Measurements from ENCODE around the gene CRMP1. TPM values are rescaled to one million over a fixed set of nuclear protein-coding genes. Genes with fewer than 3 reads are reported as not detected.

CRMP1 gene
- polyA plus RNA-seq, 1 donor (not counting 4 experiments of a cell fraction or from before 2014, with no cell fraction given): 0.03 TPM

DNA sequence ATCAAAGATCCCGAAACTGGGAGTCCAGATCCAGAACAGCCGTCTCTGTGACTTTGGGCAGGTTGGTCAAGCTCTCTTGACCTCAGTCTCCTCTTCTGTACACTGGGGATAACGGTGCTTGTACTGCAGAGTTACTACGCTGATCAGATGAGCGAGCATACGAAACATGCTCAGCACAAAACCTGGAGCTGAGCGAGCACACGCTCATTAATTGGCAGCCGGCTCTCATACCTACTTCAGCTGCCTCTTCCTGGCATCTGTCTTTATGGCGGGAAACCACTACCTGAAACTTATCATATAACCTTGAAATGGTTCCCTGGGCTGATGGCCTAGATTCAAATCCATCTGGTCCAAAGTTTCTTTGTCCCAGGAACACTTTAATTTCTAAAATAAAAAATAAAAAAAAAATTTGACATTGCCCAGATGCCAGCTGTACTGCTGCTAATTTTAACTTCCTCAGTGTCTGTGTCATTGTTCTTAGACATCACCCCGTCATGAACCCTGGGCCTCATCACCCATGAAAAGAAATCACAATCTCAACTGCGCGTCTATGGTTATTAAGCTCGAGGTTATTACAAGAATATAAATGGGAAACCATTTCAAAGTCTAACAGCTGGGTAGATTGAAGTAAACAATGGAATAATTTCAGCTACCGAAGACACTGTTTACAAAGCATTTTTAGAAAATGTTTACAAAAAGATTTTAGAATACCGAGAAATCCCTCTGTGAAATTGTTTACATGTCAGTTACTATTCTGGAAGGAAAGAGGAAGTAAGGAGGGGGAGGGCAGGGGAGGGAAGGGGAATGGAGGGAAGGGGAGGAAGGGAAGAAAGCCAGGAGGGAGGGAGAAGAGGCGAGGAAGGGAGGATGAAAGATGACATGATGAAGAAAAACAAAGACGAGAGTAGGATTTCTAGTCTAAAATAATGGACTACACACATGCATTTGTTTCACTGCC lies 49.0 kb downstream of the CRMP1 start:
- H3K27me3 ChIP-seq (ENCODE audit: control insufficient read depth, extremely low read depth, insufficient read depth, low read length): no peaks in the 10 kb centered on the region
- H3K9me1 ChIP-seq (ENCODE audit: control insufficient read depth, extremely low read depth, insufficient read depth, low read length): no peaks in the 10 kb centered on the region
- H2AFZ ChIP-seq (ENCODE audit: control insufficient read depth, low read length): no peak overlapping the region
- DNase-seq (ENCODE audit: low read depth, low spot score) (no peak), FAIRE-seq (no peak)
- TF ChIP-seq, protein P1, sequence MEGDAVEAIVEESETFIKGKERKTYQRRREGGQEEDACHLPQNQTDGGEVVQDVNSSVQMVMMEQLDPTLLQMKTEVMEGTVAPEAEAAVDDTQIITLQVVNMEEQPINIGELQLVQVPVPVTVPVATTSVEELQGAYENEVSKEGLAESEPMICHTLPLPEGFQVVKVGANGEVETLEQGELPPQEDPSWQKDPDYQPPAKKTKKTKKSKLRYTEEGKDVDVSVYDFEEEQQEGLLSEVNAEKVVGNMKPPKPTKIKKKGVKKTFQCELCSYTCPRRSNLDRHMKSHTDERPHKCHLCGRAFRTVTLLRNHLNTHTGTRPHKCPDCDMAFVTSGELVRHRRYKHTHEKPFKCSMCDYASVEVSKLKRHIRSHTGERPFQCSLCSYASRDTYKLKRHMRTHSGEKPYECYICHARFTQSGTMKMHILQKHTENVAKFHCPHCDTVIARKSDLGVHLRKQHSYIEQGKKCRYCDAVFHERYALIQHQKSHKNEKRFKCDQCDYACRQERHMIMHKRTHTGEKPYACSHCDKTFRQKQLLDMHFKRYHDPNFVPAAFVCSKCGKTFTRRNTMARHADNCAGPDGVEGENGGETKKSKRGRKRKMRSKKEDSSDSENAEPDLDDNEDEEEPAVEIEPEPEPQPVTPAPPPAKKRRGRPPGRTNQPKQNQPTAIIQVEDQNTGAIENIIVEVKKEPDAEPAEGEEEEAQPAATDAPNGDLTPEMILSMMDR (optimal IDR thresholded peaks at IDR 0.05 in 1 of 3, IDR thresholded peaks at IDR 0.05 in 1 of 3, conservative IDR thresholded peaks at IDR 0.05 in 1 of 3; ENCODE audit: extremely low read depth in 1 of 3, insufficient read depth in 2 of 3, low read length in 3 of 3): no peak
- TF ChIP-seq EZH2 (IDR thresholded peaks at IDR 0.05; ENCODE audit: low read length): no peak
- no peaks in the 10 kb centered on the region for H3K9me3 ChIP-seq (ENCODE audit: control insufficient read depth, low read depth, low read length)
- dilution Hi-C loops (cut with MboI; ENCODE audit: extremely low pct_ligation_motif_present, low sequenced_read_pairs): no loop called here
- H3K36me3 ChIP-seq (ENCODE audit: control insufficient read depth in 2 of 2, extremely low read depth in 1 of 2, insufficient read depth in 2 of 2, low read length in 2 of 2): no peaks in the 10 kb centered on the region
- H3K79me2 ChIP-seq (ENCODE audit: control insufficient read depth, insufficient read depth, low read length): no peaks in the 10 kb centered on the region
- H3K27ac ChIP-seq (ENCODE audit: control insufficient read depth, insufficient read depth, low read length): no peak overlapping the region
- no peaks in the 10 kb centered on the region for H3K4me1 ChIP-seq (ENCODE audit: control insufficient read depth, extremely low read depth, insufficient read depth, low read length)
- H3K4me2 ChIP-seq (ENCODE audit: control insufficient read depth, extremely low read depth, insufficient read depth, low read depth, low read length): no peak overlapping the region
- no peak overlapping the region for H3K4me3 ChIP-seq (ENCODE audit: control insufficient read depth in 2 of 3, extremely low read depth in 1 of 3, insufficient read depth in 2 of 3, low read depth in 1 of 3, low read length in 3 of 3)
- no peak overlapping the region for H3K9ac ChIP-seq (ENCODE audit: control insufficient read depth, extremely low read depth, insufficient read depth, low read length)
- no peaks in the 10 kb centered on the region for H4K20me1 ChIP-seq (ENCODE audit: control insufficient read depth, extremely low read depth, insufficient read depth, low read length)

DNA sequence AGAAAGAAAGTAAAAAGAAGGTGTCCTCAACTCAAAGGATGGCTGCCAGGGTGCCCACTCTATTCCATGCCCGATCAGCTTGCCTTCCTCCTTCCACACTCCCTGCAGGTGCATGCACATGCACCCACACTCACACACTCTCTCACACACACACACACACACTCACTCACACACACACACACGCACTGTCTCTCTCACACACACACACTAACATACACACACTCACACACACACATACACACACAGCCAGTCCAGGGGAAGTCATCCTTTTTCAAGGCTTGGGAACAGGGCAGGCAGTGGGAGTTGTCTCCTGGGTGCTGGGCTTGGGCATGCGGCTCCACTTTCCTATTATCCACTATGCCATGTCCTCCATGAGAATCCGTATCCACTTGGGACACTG lies 50.4 kb downstream of the CRMP1 start:
- Histone ChIP-seq H3K4me3 (ENCODE audit: control insufficient read depth in 2 of 3, extremely low read depth in 1 of 3, insufficient read depth in 2 of 3, low read depth in 1 of 3, low read length in 3 of 3) (no peak overlapping the region), H3K9ac (ENCODE audit: control insufficient read depth, extremely low read depth, insufficient read depth, low read length) (no peak overlapping the region), H3K79me2 (ENCODE audit: control insufficient read depth, insufficient read depth, low read length) (no peaks in the 10 kb centered on the region), H3K27me3 (ENCODE audit: control insufficient read depth, extremely low read depth, insufficient read depth, low read length) (no peaks in the 10 kb centered on the region), H4K20me1 (ENCODE audit: control insufficient read depth, extremely low read depth, insufficient read depth, low read length) (no peaks in the 10 kb centered on the region), H2AFZ (ENCODE audit: control insufficient read depth, low read length) (no peak overlapping the region), H3K9me3 (ENCODE audit: control insufficient read depth, low read depth, low read length) (no peaks in the 10 kb centered on the region), H3K36me3 (ENCODE audit: control insufficient read depth in 2 of 2, extremely low read depth in 1 of 2, insufficient read depth in 2 of 2, low read length in 2 of 2) (no peaks in the 10 kb centered on the region), H3K4me2 (ENCODE audit: control insufficient read depth, extremely low read depth, insufficient read depth, low read depth, low read length) (no peak overlapping the region), H3K27ac (ENCODE audit: control insufficient read depth, insufficient read depth, low read length) (no peak overlapping the region), H3K9me1 (ENCODE audit: control insufficient read depth, extremely low read depth, insufficient read depth, low read length) (no peaks in the 10 kb centered on the region), H3K4me1 (ENCODE audit: control insufficient read depth, extremely low read depth, insufficient read depth, low read length) (no peaks in the 10 kb centered on the region)
- TF ChIP-seq EZH2 (IDR thresholded peaks at IDR 0.05; ENCODE audit: low read length): no peak
- TF ChIP-seq, protein P1 (optimal IDR thresholded peaks at IDR 0.05 in 1 of 3, IDR thresholded peaks at IDR 0.05 in 1 of 3, conservative IDR thresholded peaks at IDR 0.05 in 1 of 3; ENCODE audit: extremely low read depth in 1 of 3, insufficient read depth in 2 of 3, low read length in 3 of 3): no peak
- FAIRE-seq (no peak), DNase-seq (ENCODE audit: low read depth, low spot score) (no peak)
- dilution Hi-C loops (cut with MboI; ENCODE audit: extremely low pct_ligation_motif_present, low sequenced_read_pairs): no loop called here

Measured in keratinocyte (primary cell).